NCI-H2227 treated with DMSO at 0.1 percent for 48 hours (cell line): ENCODE measurements around the gene RAC3.

Source experiments
- DNase-seq: peaks from one replicate; lab custom pipeline; 2025; lab: John Stamatoyannopoulos, UW

RAC3 gene

DNA sequence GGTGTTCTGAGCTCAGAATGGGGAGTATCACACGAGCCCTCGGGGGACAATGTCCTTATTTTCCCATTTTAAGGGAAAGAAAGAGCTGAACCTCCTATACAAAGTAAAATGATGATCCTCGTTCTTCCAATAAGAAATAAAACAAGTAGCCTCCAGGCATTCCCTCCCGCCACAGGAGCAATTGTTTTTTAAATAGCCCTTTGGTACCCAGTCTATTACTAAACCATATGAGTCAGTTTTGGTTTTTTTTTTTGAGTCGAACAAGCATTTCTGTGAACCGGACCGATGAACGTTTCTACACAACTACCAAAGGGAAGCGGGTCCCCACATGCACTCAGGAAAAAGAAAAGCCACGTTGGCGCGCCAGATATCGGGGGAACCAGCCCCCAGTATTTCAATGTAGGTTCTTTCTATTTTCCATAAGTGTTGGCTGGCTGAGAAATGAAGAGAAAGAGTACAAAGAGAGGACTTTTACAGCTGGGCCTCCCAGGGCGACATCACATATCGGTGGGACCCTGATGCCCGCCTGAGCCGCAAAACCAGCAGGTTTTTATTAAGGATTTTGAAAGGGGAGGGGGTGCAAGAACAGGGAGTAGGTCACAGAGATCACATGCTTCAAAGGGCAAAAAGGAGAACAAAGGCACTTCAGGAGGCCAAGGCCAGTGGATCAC lies 9.8 kb downstream of the RAC3 start:
- DNase-seq: no peak

DNA sequence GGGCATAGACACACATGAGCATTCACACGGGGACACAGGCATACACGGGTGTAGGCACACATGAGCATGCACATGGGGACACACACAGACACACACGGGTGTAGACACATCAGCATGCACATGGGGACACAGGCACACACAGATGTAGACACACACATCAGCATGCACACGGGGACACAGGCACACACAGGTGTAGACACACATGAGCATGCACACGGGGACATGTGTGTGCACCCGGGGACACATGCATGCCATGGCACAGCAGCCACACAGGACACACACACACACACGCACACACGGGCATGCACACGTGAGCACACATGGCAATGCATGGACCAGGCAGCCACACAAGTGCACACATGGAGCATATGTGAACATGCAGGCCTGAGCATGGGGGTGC lies 11.2 kb downstream of the RAC3 start:
- no peak for DNase-seq

DNA sequence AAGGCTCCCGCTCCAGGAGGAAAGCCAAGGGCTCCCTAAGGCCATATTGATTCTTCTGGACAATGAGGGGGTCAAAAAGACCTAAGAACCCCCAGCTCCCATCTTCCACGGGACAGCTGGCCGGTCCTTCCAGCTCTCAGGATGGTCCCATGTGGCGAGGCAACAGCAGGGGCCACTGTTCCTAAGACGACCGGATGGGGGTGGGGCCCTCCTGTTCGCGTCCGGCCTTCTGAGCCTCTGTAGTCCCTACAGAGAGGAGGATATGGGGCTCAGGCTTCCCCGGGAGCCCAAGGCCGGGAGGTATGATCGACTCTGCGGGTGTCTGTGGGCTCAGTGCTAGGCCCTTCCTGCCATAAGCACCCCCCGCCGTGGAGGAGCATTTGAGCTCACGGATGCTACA lies 12.0 kb downstream of the RAC3 start:
- no peak for DNase-seq

DNA sequence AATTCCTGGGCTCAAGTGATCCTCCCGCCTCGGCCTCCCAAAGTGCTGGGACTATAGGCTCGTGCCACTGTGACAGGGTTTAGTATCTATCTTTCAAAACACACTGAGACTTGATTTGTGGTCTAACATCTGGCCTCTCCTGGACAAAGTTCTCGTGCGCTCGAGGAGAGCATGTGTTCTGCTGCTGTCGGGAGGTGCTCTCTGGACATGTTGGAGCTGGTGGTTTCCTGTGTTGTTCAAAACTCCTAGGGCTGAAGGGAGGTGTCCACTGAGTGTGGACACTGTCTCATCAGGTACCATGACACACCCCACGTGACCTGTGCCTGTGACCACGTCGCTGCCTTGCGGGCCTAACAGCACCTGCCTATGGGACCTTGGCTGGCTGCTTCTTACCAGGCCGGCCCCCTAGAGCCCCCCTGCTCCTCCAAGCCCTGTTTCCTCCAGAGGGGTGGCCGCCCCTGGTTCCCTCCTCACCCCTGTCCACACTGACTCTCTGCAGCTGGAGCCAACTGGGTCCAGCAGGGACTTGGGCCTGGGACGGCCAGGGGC lies 14.5 kb downstream of the RAC3 start:
- no peak for DNase-seq

DNA sequence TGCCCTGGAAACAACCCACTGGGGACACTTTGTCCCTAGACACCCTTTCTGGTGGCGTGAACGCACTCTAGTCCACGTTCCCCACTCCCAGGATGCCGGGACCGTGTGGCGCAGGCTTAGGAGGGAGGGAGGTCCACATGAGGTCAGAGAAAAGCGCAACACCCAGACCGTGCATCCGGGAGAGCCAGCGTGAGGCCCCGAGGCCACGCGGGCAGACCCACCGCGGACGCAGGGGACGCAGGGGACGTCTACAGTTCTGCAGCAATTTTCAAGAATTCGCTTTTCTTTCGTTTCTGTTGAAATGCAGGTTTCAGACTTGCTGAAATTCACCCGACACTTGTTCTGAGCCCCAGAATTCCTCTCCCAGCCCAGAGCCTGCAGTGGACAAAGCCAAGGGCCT lies 15.4 kb downstream of the RAC3 start:
- DNase-seq: no peak

DNA sequence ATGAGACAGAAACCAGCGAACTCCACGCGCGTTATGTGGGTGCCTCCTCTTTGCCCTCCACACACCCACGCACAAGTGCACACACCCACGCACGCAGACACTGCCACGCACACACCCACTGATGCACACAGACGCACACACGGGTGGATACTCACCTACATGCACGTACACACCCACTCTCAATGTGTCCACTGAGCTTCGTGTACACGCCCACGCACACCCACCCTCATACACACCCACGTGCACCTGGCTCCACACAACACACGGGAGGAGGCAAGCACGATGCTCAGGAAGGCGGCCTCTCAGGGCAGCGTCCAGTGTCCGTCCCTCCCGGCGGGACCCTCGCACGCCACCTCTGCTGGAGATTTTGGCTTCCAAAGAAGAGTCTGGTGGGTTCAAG lies 15.9 kb downstream of the RAC3 start:
- no peak for DNase-seq

DNA sequence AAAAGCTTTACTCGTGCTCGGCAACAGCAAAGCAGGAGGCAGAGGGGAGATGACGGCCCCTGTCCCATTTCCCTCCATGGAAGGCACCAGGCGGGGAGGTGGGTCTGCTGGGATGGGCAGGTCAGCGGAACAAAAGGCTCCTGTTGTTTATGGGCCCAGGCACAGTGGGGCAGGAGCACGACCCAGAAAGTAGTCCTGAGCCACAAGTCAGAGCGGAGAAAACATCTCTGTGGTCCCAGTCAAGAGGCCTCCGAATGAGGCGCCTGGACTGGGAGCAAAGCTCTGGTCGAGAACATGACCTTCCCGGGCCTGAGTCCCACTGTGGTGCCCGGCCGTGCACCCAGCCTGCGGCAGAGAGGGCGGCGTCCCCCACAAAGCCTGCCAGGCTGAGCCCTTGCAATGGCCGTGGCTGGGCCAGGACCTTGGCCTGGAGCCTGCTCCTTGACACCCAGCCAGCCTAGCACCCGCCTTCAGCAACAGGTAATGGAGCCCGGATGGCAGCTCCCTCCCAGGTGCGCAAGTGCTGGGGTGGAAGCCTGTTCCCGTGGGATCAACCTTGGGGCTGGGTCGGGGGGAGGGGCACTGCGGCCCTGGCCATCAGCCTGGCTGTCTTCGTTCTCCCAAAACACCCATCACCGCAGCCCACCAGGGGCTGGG lies 16.6 kb downstream of the RAC3 start:
- no peak for DNase-seq

DNA sequence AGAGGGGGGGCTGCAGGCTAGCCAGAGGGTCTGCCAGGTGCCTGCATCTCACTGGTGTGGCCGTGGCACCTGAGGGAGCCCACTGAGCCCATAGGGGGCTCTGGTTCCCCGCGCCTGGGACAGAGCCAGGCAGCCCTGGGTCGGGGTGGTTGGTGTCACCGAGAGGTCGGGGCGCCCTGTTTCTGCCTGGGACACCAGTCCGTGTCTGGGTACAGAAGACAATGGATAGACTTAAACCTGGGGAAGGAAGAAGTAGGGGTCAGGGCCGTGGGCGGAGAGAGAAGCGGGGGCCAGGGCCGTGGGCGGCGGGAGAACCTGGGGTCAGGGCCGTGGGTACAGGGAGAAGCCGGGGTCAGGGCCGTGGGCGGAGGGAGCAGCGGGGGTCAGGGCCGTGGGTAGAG lies 17.1 kb downstream of the RAC3 start:
- no peak for DNase-seq

DNA sequence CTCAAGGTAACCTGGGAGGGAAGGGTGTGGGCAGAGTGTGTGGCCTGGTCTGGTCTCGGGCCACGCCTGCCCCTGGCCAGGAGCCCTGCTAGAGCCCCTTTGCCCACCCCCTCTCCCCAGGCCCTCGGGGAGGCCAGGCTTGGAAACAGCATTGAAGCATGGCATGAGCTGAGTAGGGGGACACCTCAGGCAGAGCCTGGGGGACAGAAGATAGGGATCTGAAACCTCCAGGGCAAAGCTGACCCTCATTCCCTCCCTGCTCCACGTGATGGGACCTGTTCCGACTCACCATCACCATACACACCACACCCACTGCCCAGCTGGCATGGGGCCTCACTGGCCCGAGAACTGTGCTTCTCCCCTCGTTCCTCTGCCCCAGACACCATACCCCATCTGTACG lies 17.6 kb downstream of the RAC3 start:
- DNase-seq: no peak

DNA sequence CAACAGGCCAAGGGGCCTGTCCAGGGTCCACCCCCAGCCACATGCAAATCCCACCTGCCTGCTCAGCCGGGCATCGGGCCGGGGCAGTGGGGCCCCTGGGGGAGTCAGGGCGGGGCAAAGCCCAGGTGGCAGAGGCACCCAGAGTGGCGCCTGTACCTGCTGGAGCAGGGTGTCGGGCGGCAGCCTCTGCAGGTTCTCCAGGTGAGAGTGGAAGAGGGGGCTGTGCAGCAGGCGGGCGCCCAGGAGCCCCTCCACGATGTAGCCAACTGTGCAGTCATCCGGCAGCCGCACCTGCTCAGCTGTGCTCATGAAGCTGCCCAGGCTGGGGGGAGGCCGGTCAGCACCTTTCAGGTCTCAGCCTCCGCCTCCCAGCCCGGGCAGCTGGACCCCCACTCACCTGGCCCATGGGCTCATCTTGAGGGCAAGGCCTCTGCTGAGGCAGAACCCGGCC lies 18.1 kb downstream of the RAC3 start:
- DNase-seq: no peak

DNA sequence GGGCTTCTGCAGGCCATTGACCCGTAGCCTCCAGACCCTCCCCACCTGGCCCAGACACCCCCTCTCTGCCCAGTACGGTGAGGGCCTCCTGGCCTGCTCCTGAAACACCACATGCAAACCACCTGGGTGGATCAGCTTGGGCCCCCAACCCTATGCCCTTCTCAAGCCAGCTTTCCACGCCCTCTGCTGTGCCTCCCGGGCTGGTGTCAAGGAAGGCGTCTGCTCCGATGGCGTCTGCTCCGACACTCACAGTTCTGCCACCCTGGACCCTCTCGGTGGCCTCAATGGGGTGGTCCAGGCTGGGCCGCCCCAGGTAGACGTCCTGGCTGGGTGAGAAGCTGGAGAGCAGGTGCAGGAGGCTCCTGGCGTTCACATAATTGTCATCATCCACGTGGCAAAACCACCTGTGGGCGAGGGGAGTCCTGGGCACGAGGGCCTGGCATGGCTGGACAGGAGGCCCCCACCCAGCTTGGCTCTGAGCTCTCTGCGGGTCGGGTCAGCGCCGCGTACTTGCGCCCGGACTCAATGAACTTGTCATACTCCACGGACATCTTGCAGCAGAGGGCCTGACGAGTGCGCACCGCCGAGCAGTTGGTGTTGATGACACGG lies 18.8 kb downstream of the RAC3 start:
- no peak for DNase-seq

DNA sequence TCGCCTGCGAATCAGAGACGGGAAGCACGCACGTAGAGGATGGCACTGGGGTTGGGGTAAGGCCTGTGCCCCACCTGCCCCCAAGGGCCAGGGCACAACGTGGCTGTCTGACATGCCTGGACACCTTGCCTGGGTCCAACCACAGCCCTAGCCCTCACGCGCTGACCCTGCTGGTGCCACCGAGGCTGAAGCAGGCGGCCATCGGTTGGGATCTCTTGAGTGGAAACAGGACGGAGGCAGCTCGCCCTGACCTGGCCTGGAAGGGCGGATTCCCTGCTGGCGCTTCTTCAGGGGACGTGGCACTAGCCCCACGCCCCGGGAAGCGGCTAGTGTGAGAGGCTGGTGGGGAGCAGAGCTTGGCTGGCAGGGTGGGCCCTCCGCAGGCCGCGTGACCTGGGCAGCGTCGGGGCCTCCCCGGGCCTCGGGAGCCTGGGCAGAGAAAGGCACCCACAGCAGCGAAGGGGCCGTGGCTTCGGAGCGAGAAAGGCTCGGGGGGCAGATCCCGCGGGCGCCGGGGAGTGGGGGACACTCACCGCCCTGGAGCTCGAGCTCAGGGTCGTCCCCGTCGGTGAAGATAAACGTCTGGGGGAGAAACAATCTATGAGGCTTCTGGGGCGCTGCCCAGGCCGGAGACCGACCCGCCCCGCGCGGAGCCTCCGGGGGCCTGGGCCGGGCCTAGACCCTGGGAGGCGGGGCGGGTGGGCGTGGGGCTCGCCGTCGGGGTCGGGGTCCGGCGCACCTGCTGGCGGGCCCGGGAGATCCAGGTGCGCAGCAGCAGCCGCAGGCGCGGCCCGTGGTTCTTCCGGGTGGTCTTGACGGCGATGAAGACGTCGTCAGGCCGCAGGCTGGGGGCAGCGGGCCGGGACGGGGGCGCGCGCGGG lies 19.5 kb downstream of the RAC3 start:
- DNase-seq: no peak

DNA sequence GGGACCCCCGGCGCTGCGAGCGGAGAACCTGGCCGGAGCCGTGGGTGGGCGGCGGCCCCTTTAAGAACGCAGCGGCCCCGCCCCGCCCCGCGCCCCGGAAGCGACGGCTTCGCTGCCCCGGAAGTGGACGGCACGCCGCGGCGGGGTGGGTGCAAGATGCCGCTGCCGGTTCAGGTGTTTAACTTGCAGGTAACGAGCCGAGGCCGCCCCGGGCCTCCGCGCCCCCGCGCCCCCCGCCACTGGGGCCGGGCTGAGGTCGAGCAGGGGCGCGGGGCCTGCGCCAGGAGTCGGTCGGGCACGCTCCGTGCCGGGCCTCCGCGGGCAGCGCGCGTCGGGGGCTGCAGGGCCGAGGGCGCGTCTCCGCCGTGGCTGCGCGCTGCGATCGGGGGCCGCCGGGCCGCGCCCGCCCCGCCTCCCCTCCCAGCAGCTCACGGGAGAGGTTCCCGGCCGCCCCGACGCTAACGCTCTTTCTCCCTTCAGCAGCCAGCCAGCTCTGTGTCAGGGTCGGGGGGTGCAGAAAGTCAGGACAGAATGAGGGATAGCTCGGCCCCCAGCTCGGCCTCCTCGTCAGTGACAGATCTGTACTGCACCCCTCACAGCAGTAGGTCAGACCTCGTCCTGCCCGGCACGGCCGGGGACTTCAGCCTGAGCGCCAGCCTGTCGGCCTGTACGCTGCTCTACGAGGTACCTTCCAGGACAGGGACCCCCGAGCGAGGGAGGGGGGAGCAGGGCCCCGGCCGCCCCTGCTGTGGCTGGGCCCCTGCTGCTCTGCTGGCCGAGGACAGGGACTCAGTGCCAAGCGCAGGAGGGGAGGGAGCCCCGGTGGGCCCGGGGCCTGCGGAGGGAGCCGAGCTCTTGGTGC lies 20.5 kb downstream of the RAC3 start, which contains the start of the genes GPS1 and RFNG:
GPS1 (plus strand) TSS at position 123 of the 862 bp plus-strand sequence; CDS start at position 157, 34 bp downstream.
RFNG (minus strand) TSS at position 36 of the 862 bp plus-strand sequence. CDS start 45 bp downstream, outside the sequence.
- DNase-seq: peak; percentile 67

DNA sequence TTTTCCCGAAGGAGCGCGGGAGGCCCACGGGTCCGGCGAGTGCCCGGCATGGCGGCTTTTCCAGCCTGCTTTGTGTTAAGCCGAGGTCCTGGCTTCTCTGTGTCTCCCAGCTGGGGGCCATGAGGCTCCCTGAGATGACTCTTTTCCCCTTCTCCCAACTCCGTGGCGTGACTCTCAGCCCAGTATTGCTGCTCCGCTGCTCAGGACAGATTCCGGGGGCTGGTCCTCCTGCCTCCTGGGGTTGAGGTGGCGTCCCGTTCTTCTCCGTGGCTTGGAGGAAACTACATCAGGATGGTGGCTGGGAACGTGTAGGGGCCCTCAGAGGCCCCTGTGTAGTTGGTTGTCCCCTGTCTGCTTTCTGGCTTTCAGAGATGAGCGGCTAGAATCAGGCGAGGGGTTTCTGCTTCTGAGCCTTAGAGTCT lies 21.2 kb downstream of the RAC3 start:
- DNase-seq: no peak

DNA sequence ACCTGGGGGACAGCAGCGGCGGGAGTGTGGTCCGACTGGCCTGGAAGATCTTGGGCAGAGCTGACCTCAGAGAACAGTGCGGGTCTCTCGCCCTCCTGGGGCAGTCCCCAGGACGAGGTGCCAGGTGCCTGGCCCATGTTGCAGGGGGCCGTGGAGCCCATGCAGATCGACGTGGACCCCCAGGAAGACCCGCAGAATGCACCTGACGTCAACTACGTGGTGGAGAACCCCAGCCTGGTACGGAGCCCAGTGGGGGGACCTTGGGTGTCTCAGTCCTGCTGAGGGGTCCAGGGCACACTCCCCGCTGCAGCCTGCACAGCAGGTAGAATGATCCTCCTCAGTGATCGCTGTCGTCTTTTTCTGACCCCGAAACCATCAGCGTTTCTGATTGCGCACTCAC lies 21.7 kb downstream of the RAC3 start:
- DNase-seq: no peak

DNA sequence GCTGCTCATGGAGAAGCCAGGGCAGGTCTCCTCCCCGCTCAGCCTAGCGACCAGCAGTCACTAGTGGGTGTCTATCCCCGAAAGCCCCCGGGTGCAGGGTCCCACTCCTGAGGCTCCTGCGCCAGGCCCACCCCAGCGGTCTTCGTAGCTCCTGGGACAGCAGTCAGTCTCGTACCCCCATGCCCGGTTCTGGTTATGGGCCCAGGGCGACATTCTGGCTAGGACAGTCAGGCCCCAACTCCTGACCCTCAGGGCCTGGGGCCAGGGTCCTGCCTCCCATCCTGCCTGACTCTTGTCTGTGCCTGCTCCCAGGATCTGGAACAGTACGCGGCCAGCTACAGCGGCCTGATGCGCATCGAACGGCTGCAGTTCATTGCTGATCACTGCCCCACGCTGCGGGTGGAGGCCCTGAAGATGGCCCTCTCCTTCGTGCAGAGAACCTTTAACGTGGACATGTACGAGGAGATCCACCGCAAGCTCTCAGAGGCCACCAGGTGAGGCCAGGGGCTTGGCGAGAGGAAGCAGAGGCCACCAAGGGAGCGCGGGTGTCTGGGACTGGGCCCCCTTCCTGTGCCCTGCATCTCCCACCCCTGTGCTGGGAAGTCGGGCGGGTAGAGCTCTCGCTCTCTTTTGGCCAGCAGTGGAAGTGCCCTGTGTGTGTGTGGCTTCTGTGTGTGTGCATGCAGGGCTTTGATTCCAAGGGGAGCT lies 22.2 kb downstream of the RAC3 start:
- DNase-seq: no peak

DNA sequence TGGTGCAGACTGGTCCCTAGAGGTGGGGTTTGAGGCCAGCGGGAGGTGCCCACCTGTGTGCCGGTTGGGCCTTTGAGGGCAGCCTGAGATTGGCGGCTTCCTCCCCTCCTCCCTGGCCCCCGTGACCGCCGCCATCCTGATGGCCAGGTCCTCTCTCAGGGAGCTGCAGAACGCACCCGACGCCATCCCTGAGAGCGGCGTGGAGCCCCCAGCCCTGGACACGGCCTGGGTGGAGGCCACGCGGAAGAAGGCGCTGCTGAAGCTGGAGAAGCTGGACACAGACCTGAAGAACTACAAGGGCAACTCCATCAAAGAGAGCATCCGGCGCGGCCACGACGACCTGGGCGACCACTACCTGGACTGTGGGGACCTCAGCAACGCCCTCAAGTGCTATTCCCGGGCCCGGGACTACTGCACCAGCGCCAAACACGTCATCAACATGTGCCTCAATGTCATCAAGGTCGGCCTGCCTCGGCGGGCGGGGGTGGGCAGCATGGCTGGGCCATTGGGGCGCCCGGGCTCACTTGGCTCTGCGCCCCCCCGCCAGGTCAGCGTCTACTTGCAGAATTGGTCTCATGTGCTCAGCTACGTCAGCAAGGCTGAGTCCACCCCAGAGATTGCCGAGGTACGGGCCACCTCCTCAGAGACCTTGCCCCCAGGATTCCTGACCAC lies 23.0 kb downstream of the RAC3 start:
- no peak for DNase-seq

DNA sequence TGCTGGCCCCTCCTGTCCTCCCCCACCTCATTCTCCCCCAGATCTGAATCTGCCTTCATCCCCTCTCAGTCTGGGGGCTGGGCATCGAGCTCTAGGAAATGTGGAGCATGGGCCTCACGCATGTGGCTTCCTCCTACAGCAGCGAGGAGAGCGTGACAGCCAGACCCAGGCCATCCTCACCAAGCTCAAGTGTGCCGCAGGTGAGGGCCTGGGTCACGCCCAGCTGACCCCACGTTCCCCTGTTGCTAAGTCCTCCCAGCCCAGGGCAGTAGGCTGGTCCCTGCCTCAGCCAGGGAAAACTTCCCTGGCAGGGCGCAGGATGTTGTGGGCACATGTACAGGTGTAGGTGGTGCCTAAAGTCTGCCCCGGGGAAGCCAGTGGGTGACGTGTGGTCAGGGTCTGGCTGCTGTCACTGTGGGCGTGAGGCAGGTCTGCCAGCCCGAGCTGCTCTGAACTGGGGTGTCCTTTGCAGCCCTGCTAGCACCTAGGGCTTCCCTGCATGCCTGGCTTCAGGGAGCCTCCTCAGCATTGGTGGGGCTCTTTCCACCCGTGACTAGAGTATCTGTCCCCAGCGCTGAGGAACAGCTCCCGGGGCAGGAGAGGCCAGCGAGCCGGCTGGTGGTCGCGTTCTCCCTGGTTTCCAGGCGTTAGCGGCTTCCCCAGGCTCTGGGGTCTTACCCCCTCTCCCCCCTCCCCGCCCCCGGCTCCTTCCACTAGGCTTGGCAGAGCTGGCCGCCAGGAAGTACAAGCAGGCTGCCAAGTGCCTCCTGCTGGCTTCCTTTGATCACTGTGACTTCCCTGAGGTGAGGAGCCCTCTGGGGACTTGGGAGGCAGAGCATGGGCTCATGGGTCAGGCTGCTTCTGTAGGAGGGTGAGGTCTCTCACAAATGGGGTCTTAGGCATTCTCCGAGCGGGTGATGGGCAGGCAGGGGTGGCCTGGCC lies 23.8 kb downstream of the RAC3 start:
- DNase-seq: no peak
